ENCODE results near the gene PTGIR. TPM values are rescaled to one million over a fixed set of nuclear protein-coding genes. Genes with fewer than 3 reads are reported as not detected.

PTGIR gene
- polyA plus RNA-seq, 2 of the 4 experiments (the other 2 are of a cell fraction) = 0.06 TPM; not detected in 1

DNA sequence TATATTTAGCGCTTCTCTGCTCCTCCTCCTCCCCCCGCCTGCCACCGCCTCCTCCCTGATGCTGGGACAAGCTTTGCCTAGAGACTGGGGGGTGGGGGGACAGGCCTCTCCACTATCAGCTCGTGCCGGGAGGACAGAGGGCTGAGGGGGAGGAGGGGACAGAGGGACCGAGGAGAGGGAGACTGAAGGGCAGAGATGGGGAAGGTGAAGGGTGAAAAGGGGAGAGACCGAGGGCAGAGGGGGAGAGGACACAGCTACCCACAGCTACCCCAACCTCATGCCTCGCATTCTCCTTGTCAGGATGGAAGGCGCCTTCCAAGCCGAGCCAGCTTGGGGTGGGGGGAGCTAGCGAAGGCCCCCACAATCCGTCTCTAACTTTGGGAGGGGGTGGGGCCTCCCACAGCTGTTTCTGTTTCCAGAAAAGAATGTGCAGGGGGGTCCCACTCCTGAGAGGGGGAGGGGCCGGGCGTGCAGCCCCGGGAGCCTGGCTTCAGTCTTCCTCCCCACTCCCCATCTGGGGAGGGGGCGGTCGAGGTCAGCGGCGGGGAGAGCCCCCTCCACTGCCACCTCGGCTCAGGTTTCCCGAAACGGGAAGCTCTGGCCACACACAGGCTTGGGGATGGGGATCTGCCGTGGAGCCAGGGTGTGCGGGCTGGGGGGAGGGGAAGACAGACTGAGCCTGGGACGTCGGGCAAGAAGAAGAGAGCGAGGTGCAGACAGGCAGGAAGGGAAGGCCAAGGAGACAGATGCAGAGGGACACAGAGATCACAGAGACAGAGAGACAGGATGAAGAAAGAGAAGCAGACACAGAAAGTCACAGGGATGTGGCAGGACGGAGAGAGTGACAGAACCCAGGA is 34.5 kb upstream of the PTGIR start:
- FAIRE-seq = no peak
- CTCF ChIA-PET = interaction anchor here (0.6 to 10.7 kb wide), 9 partner anchors 9 to 264 kb away, joined by 3 to 483 read pairs (median 6); partner anchors contain the start of genes CALM3, GNG8 and PTGIR
- H3K4me3 ChIP-seq = peak overlapping the region; percentile 44; the same call in 2 of the 3 replicates

DNA sequence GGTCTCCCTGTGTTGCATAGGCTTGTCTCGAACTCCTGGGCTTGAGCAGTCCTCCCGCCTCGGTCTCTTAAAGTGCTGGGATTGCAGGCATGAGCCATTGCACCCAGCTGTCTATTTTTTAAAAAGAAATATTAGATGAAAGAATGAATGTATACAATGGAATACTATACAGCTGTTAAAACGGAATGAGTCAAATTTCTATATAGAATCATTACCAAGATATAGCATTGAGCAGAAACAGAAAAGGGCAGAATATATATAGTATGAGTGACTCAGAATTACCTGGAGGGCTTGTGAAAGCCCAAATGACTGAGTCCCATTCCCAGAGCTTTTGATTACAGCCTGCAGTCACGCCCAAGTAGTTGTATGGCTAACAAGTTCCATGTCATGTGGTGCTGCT is 31.7 kb upstream of the PTGIR start:
- no peaks in the 10 kb centered on the region for H3K9me3 ChIP-seq
- H3K4me3 ChIP-seq = no peak overlapping the region
- ChIA-PET CTCF (interaction anchor here (0.6 to 9.0 kb wide), 12 partner anchors 12 to 184 kb away, joined by 3 to 73 read pairs (median 4); no protein-coding TSS in a partner anchor), POLR2A (interaction anchor here (0.7 to 1.0 kb wide), 2 partner anchors 17 to 132 kb away, joined by 3 to 4 read pairs; partner anchors contain the start of gene SLC1A5)
- no peak overlapping the region for H3K4me2 ChIP-seq
- DNase-seq (ENCODE audit: low read depth in 1 of 2, low spot score in 1 of 2) (no peak), ATAC-seq (no peak), FAIRE-seq (no peak)
- H3K27ac ChIP-seq = no peak overlapping the region
- H3K4me1 ChIP-seq = peaks cover 17% of the 10 kb centered on the region
- TF ChIP-seq FOXS1 (CRISPR knock-in tag; IDR thresholded peaks at IDR 0.05) (no peak), SMC3 (IDR thresholded peaks at IDR 0.05) (no peak), ESRRA (IDR thresholded peaks at IDR 0.05; ENCODE audit: borderline replicate concordance, low read length) (no peak), ZNF302 (CRISPR knock-in tag; IDR thresholded peaks at IDR 0.05) (no peak), HDAC2 (IDR thresholded peaks at IDR 0.05) (no peak), BHLHE40 (IDR thresholded peaks at IDR 0.05; ENCODE audit: low read depth, low read length) (no peak)
- TF ChIP-seq, protein P1, sequence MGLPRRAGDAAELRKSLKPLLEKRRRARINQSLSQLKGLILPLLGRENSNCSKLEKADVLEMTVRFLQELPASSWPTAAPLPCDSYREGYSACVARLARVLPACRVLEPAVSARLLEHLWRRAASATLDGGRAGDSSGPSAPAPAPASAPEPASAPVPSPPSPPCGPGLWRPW (IDR thresholded peaks at IDR 0.05) = no peak
- 72% methylated on average over 5 of the region's 5 CpGs for WGBS (ENCODE audit: missing lambda C conversion rate)

More for the DNA sequence above, 34.5 kb upstream of the PTGIR start:
- peak overlapping the region in 1 of 2 experiments; percentile 64; a peak in 3 of 6 replicates for H3K27ac ChIP-seq
- POLR2A ChIA-PET = no interaction called here
- WGBS (ENCODE audit: missing lambda C conversion rate) = 13% methylated on average over 20 of the region's 28 CpGs
- TF ChIP-seq, protein P2, sequence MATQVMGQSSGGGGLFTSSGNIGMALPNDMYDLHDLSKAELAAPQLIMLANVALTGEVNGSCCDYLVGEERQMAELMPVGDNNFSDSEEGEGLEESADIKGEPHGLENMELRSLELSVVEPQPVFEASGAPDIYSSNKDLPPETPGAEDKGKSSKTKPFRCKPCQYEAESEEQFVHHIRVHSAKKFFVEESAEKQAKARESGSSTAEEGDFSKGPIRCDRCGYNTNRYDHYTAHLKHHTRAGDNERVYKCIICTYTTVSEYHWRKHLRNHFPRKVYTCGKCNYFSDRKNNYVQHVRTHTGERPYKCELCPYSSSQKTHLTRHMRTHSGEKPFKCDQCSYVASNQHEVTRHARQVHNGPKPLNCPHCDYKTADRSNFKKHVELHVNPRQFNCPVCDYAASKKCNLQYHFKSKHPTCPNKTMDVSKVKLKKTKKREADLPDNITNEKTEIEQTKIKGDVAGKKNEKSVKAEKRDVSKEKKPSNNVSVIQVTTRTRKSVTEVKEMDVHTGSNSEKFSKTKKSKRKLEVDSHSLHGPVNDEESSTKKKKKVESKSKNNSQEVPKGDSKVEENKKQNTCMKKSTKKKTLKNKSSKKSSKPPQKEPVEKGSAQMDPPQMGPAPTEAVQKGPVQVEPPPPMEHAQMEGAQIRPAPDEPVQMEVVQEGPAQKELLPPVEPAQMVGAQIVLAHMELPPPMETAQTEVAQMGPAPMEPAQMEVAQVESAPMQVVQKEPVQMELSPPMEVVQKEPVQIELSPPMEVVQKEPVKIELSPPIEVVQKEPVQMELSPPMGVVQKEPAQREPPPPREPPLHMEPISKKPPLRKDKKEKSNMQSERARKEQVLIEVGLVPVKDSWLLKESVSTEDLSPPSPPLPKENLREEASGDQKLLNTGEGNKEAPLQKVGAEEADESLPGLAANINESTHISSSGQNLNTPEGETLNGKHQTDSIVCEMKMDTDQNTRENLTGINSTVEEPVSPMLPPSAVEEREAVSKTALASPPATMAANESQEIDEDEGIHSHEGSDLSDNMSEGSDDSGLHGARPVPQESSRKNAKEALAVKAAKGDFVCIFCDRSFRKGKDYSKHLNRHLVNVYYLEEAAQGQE (IDR thresholded peaks at IDR 0.05) = no peak
- TF ChIP-seq, protein P1 (IDR thresholded peaks at IDR 0.05) = no peak
- TF ChIP-seq RARB (CRISPR knock-in tag; IDR thresholded peaks at IDR 0.05) (no peak), ZSCAN20 (CRISPR knock-in tag; IDR thresholded peaks at IDR 0.05) (no peak), CBX8 (IDR thresholded peaks at IDR 0.05) (no peak), GATA3 (IDR thresholded peaks at IDR 0.05; ENCODE audit: borderline replicate concordance) (no peak), EHF (CRISPR knock-in tag; IDR thresholded peaks at IDR 0.05) (no peak), RCOR1 (IDR thresholded peaks at IDR 0.05; ENCODE audit: low read depth, low read length) (no peak), CBX2 (IDR thresholded peaks at IDR 0.05; ENCODE audit: borderline replicate concordance, low read depth) (no peak), ZC3H11A (IDR thresholded peaks at IDR 0.05) (no peak), HEYL (CRISPR knock-in tag; IDR thresholded peaks at IDR 0.05) (no peak), CEBPB (IDR thresholded peaks at IDR 0.05) (no peak), NPAS2 (CRISPR knock-in tag; IDR thresholded peaks at IDR 0.05; ENCODE audit: borderline replicate concordance) (no peak), RAD21 (conservative IDR thresholded peaks at IDR 0.05 in 1 of 2, IDR thresholded peaks at IDR 0.05 in 1 of 2) (no peak)
- TF ChIP-seq, protein P3, sequence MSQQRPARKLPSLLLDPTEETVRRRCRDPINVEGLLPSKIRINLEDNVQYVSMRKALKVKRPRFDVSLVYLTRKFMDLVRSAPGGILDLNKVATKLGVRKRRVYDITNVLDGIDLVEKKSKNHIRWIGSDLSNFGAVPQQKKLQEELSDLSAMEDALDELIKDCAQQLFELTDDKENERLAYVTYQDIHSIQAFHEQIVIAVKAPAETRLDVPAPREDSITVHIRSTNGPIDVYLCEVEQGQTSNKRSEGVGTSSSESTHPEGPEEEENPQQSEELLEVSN (IDR thresholded peaks at IDR 0.05; ENCODE audit: borderline replicate concordance, low read depth) = no peak
- TF ChIP-seq, protein P4, sequence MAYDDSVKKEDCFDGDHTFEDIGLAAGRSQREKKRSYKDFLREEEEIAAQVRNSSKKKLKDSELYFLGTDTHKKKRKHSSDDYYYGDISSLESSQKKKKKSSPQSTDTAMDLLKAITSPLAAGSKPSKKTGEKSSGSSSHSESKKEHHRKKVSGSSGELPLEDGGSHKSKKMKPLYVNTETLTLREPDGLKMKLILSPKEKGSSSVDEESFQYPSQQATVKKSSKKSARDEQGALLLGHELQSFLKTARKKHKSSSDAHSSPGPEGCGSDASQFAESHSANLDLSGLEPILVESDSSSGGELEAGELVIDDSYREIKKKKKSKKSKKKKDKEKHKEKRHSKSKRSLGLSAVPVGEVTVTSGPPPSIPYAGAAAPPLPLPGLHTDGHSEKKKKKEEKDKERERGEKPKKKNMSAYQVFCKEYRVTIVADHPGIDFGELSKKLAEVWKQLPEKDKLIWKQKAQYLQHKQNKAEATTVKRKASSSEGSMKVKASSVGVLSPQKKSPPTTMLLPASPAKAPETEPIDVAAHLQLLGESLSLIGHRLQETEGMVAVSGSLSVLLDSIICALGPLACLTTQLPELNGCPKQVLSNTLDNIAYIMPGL (CRISPR knock-in tag; IDR thresholded peaks at IDR 0.05; ENCODE audit: borderline replicate concordance) = no peak
- TF ChIP-seq, protein P5, sequence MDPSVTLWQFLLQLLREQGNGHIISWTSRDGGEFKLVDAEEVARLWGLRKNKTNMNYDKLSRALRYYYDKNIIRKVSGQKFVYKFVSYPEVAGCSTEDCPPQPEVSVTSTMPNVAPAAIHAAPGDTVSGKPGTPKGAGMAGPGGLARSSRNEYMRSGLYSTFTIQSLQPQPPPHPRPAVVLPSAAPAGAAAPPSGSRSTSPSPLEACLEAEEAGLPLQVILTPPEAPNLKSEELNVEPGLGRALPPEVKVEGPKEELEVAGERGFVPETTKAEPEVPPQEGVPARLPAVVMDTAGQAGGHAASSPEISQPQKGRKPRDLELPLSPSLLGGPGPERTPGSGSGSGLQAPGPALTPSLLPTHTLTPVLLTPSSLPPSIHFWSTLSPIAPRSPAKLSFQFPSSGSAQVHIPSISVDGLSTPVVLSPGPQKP (IDR thresholded peaks at IDR 0.05; ENCODE audit: low read depth, low read length) = no peak
- peaks cover 20% of the 10 kb centered on the region for H3K4me1 ChIP-seq
- DNase-seq (ENCODE audit: low read depth in 1 of 2, low spot score in 1 of 2) = peak; percentile 54 to 64
- H3K4me2 ChIP-seq = peak overlapping the region; percentile 92
- ATAC-seq = 0 out of 6 replicates have a peak, but pooled peaks of 1 of the 2 experiments have one; percentile 1
- H3K9me3 ChIP-seq = no peaks in the 10 kb centered on the region

All from A549 (cell line).